Activated effector memory CD4-positive, alpha-beta T cell treated with Interleukin-2 at 50 U/mL for 16 hours (primary cell): Measurements from ENCODE around the gene NADK2.
"Not testable (repeated sequence)": the region's sequence is repeated elsewhere in the genome, so short reads cannot be mapped to it uniquely, and the experiment has no call there.

Source experiments
- DNase-seq: peaks from one replicate; pipeline ENCODE4 v3.0.0-alpha.2; 2020

NADK2 gene

DNA sequence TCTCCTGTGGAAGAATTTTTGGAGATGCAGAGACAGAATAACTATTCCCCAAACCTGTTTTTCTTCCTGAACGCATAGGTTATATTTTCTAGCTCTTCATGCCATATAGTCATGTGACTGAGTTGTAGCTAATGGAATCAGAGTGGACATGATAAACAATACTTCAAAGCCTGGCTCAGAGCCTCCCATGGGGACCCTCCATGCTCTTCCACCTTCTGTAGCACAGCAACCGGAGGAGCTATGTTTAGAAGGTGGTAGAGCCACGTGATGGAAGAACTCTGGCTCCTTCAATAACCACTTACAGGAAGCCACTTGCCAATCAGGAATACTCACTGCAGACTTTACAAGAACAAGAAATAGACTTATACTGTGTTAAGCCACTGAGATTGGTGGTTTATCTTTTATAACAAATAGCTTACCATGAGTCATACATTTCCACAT lies 39.2 kb downstream of the NADK2 start:
- no peak for DNase-seq

DNA sequence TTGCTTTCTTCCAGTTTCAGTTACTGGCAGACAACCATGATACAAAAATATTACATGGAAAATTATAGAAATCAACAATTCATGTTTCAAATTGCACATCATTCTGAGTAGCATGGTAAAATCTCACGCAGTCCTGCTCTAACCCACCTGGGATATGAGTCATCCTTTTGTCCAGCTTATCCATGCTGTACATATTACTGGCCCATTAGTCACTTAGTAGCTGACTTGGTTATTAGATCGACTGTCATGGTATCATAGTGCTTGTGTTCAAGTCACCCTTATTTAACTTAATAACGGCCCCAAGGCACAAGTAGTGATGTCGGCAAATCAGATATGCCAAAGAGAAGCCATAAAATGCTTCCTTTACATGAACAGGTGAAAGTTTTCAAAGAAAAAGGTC lies 41.2 kb downstream of the NADK2 start:
- DNase-seq, result no peak

DNA sequence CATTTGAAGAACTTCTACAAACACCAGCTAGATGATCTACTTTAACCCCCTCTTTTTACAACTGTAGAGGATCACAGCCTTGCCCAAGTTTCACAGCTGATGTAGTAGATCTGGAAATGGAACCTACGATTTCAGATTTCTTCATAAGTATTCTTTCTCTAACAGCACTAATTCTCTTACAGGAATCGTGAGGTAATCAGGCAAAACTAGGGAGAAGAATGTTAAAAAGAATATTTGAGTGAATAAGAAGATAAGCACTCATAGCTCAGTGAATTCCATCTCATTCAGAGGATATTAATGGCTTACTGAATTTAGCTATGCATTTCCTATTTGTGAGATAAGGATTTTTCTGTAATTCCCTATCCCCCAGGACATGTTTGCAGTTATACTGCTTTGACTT lies 42.1 kb downstream of the NADK2 start:
- no peak for DNase-seq

DNA sequence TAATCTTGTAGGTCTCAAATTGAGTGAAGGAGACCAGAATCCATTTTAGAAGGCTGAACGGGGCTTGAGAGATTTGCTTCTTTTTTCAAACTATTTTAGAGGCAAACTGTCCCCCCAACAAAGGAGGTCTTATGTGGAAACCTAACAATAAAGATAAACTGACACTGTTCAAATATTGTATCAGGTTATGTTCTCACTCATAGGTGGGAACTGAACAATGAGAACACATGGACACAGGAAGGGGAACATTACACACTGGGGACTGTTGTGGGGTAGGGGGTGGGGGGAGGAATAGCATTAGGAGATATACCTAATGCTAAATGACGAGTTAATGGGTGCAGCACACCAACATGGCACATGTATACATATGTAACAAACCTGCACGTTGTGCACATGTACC lies 42.9 kb downstream of the NADK2 start:
- not testable (repeated sequence) for DNase-seq

DNA sequence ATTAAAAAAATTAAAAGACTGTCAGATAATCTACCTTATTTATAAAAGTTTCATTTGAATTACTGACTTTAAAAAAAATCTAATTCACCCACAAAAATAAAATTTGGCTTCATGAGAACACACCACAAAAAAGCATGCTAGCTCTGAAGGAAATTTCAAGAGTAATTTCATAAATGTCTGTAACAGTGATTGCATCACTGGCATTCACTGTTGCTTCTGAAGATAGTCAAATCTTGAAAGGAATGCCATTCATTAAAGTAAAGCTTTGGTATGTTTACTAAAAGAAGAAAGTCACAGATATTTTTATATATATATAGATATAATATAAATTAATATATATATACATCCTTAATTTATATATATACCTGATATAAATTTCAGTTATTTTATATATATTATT lies 43.4 kb downstream of the NADK2 start:
- DNase-seq, result no peak

DNA sequence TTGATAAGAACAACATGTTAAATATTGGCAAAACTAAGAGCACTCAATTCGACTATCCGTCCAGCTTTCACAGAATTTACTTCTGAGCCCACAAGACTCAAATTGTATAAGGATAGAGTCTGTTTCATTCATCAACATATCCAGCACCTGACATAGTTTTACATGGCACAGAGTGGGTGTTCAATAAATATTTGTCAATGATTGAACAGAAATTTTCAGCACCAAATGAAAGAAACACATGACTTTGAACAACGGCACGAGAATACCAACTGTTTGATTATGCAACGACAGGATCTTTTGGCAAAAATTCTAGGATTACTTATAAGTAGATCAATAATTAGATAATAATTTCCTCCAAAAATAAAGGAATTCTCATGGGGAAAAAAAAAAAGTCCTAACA lies 48.0 kb downstream of the NADK2 start:
- no peak for DNase-seq

DNA sequence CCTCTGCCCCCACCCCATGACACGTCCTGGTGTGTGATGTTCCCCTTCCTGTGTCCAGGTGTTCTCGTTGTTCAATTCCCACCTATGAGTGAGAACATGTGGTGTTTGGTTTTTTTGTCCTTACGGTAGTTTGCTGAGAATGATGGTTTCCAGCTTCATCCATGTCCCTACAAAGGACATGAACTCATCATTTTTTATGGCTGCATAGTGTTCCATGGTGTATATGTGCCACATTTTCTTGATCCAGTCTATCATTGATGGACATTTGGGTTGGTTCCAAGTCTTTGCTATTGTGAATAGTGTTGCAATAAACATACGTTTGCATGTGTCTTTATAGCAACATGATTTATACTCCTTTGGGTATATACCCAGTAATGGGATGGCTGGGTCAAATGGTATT lies 57.3 kb downstream of the NADK2 start:
- DNase-seq, result not testable (repeated sequence)

DNA sequence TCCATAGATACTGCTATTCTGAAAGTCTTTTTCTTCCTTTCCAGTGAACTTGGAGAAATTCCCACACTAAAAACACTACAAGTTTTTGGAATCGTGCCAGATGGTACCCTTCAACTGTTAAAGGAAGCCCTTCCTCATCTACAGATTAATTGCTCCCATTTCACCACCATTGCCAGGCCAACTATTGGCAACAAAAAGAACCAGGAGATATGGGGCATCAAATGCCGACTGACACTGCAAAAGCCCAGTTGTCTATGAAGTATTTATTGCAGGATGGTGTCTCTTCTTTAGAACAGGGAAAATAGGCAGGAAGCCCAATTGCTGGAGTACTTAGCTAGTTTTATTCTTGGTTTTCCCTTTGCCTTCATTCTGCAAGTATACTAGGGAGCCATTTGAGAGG lies 60.0 kb downstream of the NADK2 start:
- DNase-seq, result no peak

DNA sequence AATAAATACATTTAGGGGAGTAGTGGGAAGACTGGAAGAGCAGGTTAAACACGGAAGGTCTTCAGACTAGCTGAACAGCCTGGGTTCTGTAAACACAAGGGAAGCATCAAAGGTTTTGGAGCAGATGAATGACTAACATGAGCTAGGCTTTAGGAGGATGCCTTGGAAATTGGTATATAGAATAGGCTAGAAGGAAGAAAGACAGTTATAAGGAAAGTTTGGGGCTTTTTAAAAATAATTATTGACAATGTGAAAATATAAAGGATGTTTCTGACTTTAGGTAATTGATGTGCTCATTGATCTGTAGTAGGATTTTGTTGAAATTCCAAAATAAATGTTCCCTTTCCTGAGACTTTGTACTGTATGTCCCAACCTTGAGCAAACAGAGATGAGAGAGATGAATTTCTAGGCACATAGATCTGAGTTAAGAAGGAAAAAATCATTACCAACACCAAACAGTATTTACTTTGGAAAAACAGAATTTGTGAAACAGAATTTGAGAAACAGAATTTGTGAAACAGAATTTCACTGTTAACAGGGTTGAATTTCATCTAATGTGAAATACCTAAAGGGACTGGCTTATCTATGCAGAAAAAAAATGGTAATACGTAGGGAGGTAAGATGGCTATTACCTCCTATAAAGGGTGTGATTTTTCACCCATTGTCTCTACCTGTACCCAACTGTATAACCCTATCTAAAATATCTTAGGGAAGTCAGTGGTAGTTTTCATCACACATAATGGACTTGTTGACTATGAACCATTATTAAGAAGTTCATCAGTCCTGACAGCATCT lies 61.0 kb downstream of the NADK2 start:
- DNase-seq, result no peak

DNA sequence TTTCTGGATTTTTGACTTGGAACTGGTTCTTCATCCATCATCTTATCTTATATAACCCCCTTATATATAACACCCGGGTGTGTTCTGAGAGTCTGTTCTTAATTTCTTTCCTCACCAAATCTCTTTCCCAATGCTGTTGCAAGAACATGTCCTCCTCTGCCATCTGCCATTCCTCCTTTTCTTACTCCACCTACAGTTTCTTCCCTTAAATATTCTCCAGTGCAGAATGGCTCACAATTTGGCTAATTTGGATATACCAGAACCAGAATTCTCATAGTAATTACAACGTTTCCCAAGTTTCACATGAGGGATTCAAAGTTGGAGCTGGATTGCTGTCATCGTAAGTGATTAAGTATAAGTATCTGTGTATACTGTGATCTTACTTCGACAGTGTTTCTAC lies 61.8 kb downstream of the NADK2 start:
- DNase-seq, result no peak

DNA sequence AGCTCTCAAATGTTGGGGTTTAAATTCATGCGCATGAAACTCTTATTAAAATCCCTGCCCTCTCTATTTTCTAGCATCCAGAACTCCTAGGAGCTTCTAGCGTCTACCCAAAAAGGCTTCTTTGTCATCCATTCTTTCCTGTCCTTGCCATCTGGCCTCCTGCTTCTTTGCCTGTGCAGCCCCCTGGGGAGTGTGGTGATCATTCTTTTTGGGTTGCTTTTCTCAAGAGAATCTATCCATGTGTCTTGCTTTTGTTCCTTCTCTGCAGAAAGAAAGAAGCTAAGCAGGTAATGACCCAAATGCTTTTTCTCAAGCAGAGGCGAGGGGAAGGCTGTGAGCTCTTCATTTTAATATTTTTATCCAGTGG lies 63.2 kb downstream of the NADK2 start:
- no peak for DNase-seq

DNA sequence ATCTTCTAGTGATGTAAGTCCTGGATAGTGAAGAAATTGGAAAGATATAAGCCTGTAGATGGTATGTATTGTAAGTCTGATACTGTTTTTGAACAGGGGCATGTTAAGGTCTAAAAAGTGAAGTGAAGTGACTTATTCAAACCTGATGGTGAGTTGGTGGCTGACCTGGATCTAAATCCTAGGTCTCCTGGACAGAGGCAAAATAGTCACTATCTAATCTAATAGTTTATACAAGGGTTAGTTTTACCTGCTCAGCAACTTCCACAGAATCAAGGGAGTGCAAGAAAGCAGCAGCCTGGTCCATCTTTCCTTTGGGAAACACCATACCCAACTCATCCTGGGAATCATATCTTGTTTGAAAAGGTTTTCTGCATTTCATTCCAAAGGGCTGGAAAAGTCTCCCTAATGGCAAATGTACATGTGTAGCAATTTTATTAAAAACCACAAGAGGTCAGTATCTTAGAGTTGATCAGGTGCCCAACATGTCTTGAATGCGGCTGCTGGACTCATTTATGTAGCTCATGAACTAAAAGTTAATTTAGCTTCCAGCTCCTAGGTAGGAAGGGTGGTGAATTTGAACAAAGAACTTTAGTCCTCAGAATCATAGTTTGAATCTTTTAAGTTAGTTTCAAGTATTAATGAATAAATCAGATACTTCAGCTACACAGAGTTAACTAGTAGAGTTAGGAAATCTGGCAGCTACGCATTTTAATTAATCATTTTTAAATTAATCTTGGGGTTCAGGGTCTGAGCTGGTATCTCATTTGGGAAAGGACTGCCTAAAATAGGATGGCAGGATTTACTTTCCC lies 63.8 kb downstream of the NADK2 start:
- no peak for DNase-seq

DNA sequence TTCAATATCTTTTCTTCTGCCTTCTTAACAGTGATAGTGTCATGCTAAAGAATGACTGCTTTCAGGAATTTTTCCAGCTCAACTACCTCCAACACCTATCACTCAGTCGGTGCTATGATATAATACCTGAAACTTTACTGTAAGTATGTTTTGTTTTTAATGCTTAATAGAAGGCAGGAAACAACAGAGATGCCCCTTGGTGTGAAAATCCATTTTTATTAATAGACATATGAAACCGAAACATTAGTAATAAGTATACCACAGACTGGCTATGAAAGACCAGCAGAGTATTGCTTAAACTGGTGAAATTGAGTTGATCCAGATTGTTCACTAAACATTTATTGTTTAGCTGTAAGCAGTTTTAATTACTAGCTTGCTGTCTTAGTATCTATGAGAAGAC lies 64.6 kb downstream of the NADK2 start:
- no peak for DNase-seq

DNA sequence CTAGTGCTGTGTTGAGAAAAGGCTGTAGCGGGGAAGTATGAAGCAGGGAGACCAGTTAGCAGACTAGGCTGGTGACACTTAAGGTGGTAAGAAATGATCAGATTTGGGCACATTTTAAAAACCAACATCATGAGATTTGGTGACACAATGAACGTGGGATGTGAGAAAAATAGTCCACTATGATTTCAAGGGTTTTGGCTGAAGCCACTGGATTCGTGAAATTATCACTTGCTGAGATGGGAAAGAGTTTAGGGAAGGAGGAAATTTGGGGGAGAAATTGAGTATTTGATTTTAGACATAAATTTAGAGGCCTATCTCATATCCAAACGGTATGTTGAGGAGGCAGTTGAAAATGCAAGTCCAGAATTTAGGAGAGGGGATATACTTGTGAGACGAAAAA lies 66.7 kb downstream of the NADK2 start:
- DNase-seq, result no peak

DNA sequence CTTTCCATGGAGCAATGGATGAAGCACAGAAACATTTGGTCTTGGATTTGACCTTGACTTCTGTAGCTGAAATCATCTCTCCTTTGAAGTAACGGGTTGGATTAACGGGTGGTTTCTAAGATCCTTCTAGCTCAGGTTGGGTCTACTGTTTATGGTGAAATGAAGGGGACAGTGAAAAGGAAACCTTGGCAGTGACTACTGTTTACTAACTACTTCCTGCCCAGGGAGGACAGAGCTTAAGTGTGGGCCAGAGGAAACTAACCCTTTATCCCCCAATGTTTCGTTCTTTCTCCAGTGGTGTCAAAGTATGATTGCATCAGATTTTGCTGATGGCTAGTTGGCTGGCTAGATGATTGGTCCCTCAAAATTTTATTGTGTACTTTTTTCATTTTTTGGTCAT lies 67.6 kb downstream of the NADK2 start:
- no peak for DNase-seq

DNA sequence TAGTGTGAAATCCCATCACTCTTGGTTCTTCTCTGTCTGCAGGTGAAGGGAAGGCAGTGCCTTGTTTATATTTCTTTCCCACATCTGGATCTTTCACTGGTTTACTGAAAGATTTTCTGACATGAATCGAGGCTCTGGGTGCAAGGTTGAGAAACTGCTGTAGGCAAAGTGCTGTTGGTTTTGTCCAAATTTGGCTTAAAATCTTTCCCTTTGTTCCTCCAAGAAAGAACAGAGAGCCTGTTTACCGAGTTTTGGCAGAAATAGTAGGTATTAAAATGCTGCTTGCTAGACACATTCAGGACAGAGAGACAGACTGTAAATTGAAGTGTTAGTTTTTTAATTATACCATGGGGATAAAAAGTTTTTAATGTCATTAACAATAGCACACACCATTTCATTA lies 68.3 kb downstream of the NADK2 start:
- no peak for DNase-seq

DNA sequence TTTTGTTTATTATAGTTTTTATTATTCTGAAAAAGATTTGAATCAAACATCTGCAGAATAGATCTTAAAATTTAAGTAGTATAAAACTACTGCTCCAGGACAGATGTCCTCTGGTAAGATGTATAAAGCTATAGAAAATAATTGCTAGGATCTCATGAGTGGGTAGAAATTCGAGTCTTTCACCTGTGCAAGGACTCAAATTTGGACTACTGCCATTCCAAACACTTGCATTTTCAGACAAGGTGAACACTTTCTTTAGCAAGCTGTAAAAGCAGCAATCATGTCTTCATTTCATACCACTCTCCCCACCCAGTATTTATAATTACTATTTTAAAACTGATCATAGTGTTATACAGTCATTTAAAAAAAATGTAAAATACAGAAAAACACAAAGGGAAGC lies 69.1 kb downstream of the NADK2 start:
- no peak for DNase-seq

DNA sequence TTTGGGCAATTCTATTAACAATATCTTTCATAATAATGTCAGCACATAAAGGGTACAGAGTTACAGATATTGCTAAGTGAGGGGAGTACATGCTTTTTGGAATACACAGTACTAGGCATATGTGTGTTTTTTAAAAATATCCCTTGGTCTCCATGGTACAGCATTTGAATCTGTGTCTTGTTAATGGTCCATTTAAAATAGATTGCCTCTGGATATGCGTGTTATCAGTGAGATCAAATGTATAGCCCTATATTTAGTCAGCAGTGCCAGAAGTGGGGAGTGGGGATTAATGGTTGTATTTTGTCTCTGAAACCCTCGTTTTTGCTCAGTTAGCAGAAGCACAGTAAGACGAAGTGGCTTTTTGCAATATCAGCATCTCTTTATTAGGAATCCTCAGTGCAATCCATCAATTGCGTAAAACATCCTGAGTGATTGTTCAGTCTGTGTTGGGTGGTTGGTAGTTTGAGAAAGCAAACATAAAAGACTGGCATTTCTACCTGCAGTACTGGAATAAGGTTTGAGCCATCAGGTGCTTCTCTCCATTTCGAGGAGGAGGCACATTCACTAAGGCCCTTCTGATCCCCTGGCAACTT lies 70.8 kb downstream of the NADK2 start:
- DNase-seq, result no peak

DNA sequence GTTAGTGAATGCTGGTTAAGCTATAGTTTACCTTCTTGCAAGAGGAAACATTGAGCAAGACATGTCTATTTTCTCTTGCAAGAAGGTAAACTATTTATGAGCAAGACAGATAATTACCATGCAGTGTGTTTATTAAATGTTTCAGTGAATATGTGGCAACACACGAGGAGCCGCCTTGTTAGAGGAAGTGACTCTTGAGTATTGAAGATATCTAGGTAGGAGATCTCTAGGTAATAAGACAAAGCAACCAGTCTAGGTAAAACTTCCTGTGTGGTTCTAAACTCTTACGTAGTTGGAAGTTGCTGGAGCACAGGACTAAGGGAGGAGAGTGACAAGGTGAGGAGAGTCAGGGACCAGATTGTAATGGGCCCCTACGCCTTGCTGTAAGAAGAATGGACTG lies 73.0 kb downstream of the NADK2 start:
- DNase-seq, result no peak

DNA sequence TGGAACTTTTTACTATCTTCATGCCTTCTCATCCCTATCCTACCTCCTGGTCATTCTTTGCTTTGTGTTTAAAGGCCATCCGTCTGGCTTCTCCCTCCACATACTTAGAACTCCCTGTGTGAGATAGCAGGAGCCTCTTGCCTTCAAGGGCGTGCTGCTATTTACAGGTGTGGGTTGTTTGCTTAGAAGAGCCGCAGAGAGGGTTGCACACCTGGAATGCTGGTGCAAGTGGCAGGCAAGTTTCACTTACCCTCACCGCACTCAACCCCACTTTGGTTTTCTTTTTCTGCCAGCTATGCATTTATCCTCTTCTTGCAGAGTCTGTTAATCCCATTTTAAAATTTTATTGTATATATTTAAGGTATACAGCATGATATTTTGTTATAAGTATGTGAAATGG lies 77.3 kb downstream of the NADK2 start:
- no peak for DNase-seq

DNA sequence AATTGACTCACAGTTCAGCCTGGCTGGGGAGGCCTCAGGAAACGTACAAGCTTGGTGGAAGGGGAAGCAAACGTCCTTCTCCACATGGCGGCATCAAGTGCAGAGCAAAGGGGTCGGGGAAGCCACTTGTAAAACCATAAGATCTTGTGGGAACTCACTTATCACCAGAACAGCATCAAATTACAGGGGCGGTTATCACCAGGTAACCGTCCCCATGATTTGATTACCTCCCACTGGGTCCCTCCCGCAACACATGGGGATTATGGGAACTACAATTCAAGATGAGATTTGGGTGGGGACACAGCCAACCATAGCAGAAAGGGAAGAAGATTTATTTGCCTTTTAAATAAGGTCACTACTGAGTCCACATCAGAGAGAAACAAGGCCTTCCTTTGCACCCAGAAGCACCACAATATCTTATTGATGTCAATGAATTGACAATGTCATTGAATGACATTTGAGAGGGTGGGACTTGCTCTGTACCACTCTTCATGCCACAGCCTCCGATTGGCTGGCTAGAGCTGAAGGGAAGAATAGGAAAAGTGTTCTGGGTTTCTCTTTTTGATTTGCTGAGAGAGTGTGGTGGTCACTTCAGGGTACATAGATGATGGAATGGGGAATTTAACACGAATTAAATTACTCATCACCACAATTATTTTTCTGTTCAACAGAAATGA lies 78.8 kb downstream of the NADK2 start:
- DNase-seq, result no peak

DNA sequence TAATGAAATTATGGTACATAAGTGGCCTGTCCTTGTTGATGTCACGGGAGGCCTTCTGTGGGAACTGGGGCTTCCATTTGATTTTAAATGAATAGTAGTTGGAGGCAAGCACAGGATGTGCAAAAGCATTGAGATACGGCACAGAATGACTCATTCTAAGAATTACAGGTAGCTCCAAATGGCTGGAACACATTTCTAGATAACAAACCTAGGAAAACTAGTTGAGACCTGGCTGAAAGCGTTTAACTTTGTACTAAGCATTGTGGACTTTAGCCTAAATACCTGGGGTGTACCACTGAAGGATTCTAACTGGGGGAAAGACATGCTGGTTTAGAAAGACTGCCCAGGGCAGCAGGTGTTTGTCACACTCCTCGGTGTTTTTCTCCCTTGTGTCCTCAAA lies 80.4 kb downstream of the NADK2 start:
- DNase-seq, result no peak

DNA sequence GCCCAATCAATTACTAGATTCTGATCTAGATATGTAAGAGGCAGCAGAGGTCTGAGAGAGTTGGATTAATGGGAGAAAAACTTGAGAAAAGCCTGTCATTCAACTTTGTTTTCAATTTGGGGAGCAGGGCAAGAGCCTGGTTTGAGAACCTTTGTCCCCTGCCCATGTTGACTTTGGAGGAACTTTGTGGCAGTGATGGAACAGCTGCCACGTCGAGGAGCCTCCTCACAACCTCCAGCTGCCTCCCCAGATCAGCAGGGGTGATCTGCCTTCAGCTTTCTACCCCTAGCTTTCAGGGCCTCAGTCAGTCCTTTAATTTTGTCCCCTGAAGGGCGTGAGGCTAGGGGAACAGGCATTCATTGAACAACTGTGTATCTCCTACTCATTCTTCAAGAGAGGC lies 81.1 kb downstream of the NADK2 start:
- DNase-seq, result no peak

DNA sequence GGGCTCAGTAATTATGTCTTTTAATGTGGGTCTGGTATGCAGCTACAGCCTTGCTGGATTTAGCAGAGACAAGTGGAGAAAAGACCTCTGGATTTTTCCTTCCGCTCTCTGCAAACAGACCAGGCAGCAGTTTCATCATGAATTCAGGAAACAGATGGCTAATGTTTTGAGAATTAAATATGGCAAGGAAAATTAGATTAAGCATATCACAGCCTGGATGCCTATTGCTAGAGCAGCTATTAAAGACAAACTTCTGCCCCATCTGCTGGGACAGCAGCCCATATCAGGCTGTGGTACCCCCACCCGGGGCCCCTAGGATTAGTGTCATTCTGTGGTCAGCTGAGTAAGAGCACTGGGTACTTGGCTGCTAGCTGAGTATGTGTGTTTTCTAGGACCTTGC lies 83.6 kb downstream of the NADK2 start:
- no peak for DNase-seq
